SW480 (cell line): ENCODE measurements around the gene EPB41L4B.
A peak's percentile ranks its signal among the peaks of the same experiment; 100 is the strongest.
"Not testable (repeated sequence)": the region's sequence is repeated elsewhere in the genome, so short reads cannot be mapped to it uniquely, and the experiment has no call there.

Source experiments
- DNase-seq: peaks from one replicate; pipeline ENCODE4 v3.0.0-alpha.2; 2016; ENCODE audit warnings: low spot score

Gene EPB41L4B

DNA sequence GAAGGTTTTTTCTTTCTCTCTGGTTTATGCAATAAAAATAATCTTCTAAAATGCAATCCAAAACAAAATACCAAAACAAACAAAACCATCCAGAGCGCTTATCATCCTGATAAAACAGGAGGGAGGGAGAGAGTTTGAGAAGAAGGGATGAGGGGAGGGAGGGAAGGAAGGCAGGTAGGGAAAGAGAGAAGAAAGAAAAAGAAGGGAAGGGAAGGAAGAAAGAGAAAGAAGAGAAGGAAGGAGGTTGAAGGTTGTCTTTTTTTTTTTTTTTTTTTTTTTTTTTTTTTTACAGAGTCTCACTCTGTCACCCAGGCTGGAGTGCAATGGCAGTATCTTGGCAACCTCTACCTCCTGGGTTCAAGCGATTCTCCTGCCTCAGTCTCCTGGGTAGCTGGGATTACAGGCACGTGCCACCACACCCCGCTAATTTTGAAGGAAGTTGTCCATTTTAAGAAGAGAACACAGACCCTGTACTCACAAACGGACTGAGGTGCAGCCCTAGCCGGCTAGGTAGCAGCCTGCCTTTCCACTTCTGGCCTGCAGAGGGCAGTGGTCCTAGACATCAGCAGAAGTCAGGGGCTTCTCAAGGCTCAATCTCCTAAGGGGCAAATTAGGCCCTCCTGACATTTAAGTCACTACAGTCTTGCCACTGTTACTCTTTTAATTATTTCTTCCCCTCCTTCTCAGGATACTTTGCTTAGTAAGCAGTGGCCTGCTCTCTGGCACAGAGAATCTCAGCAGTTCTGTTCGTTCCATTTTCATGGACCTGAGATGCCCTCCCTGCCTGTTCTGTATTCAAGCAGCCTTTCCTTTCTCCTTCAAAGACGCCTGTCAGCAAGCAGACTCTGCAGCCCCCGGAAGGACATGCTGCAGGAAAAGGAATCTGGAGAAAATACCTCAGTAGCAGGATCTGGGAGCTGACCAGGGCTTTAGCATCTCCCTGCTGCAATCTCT, 76.4 kb downstream of the EPB41L4B start:
- DNase-seq: peak; percentile 71

DNA sequence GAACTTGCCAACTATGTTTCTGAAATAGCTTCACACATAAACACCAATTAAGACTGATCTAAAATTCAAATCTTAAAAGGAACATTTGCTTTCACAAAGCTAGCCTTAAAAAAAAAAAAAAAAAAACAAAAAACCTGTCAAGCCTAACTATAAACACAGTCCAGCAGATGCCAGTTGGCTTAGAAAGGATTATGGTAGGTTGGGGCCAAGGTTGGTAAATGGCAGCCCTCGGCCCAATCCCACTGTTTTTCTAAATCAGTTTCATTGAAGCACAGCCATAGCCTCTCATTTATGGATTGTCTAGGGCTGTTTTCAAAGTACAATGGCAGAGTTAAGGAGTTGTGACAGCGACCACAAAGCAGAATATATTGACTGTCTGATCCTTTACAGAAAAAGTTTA, 78.1 kb downstream of the EPB41L4B start:
- no peak for DNase-seq

DNA sequence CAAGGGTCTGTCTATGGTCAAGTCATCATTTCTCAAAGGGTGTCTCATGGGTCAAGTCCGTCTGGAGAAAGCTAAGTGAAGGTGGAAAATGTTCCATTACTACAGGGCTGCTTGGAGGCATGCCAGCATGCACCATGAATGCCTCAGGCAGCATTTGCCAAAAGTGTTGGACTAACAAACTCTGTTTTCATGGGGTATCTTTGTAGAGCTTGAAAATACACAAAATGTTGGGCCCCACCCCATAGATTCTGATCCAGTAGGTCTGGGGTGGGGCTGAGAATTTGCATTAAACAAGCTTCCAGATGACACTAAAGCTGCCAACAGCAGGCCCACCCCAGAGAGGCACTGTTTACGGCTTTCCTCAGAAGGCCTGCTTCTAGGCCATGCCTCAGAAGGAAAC, 78.8 kb downstream of the EPB41L4B start:
- DNase-seq: no peak

DNA sequence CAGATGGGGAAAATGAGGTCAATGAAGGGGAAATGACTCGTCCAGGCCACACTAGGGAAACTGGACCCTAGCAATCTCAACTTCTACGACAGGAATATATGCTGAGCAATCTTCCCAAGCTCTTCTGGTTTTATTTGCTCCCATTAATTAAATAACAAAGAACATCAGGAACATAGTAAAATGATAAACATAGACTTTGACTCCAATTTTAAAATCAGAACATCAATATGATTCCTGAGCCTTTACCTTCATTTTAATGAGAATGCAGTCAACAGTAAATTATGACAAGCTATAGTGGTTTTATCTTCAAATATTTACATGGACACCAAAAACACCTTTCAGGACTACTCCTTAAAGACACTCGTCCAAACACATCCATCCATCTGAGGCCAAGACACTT, 79.7 kb downstream of the EPB41L4B start:
- no peak for DNase-seq

DNA sequence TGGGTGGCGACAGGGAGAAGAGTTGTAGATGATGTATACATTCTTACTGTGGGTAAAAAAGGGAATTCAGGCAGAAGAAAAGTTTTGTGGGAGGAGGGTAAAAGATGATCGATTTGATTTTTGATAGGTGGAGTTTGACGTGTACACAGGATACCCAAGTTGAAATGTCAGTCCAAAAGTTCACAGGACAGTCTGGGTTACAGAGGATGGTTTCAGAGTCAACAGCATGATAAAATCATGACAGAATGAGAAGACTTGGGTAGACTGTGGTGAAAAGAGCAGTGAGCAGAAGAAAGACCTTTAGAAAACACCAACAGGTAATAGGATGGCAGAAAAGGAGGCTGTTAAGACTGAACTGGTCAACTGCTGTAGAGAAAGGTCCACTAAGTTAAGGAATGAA, 81.6 kb downstream of the EPB41L4B start:
- DNase-seq: no peak

DNA sequence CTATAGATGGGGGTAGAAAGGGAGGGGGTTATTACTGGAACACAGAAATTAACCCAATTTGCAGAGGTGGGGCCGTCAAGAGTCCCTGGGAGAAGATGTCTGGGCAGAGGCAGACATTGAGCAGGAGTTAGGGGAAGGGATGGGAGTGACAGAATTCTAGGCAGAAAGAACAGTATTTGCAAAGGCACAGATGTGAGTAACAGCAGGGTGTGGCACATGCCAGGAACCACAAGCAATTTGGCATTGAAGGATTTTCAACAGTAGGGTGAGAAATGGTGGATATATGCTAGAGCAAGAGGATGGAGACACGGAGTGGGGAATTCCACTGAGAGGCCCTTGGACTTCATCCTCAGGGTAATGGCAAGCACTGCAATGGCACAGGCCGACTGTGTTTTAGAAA, 82.2 kb downstream of the EPB41L4B start:
- peak; percentile 32 for DNase-seq

DNA sequence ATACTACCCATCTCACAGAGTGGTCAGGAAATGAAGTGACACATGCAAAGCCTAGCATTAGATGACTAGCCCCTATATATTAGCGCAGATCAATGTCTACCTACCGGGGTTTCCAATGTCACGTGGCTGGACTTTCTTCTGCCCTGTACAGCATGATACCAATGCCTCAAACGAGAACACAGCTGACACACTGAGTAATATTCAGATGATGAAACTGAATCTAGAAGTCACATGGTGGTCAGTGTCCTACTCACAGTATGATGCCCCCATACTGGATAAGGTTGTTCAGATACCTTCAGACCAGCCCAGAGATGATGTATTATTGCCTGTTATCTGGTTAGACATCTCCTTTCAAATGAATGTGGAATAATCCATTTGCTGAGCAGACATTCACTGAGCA, 82.7 kb downstream of the EPB41L4B start:
- DNase-seq: no peak

DNA sequence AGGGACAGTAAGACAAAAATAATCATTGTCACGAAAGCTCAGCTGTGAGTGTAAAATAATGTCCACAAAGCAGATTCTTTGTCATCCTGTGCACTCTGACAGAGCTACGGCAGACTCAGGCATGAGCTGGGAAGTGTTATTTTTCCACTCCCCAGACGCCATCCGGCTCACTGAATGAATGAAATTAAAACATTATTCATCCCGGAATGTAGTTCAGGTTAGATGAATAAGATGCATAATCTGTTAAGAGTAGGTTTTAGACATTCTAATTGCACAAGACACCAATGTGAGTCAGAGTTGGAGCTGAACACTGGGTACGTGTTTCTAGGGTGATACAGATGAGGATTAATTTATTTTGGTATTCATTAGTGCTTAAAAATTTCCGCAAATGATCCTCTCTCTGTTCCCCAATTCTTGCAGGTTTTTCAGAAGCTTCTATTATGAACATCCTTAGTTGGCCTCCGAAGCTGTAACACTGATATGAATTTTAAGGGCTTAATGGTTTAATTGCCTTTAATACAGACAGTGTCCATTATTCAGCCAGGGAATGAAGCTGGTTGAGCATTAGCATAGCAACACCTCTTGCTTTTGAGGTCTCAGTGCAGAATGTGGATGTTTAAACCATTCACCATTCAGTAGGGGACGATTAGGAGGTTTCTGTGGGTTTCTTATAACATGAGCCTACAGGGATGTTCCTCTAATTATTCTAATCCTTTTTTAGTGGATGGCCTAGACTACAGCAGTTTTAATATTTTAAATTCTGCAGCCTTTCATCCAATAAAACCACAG, 88.2 kb downstream of the EPB41L4B start:
- no peak for DNase-seq

DNA sequence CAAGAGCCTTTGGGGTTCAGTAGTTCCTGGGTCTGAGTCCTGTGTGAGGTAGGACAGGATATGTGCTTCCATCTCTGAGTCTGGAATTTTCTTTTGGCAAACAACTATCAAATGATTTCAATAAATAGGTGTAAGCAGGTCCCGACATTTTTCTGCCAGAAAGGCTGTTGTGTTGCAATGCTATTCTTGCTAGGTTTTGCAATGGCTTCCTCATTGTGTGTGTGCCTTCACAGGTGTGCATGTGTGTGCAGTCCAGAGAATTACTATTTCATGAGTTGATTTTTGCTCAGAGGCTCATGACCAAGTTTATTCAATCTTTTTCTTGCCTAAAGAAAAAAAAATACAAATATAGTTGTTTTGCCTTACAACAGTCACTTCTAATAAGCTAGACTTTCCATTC, 89.3 kb downstream of the EPB41L4B start:
- no peak for DNase-seq

DNA sequence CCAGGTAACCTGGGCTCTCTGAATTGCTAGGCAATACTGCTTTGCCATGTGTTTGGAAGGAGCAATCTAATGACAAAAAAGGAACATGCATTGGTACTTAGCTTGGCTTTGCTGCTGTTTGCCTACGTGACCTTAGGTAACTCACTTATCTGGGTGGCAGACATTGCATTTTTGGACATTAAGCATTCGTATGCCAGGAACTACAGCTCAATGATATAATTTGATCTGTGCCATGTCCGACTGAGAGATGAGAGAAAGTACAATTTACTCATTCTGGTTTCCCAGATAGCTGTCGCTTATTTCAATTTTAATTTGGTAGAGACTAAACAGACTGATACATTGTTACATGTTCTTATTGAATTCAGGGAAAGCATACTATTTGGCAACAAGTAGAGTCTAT, 90.6 kb downstream of the EPB41L4B start:
- DNase-seq: no peak

DNA sequence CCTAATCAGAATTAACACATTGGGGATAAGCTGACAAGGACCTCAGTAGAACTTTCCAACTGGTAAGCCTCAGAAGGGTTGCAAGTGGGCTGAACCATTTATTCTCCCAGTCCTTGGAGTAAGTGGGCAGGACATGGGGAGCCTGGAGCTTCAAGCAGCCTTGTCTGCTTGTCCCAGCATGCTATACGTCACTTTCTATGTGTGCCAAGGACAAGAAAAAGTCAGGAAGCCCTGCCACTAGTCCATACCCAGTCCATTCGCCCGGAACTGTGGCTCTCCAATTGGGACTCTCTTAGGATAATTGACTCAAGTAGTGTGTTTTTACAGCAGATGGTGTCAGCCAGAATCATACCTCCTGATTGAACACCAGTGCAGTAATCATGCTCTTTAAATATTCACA, 91.2 kb downstream of the EPB41L4B start:
- no peak for DNase-seq

DNA sequence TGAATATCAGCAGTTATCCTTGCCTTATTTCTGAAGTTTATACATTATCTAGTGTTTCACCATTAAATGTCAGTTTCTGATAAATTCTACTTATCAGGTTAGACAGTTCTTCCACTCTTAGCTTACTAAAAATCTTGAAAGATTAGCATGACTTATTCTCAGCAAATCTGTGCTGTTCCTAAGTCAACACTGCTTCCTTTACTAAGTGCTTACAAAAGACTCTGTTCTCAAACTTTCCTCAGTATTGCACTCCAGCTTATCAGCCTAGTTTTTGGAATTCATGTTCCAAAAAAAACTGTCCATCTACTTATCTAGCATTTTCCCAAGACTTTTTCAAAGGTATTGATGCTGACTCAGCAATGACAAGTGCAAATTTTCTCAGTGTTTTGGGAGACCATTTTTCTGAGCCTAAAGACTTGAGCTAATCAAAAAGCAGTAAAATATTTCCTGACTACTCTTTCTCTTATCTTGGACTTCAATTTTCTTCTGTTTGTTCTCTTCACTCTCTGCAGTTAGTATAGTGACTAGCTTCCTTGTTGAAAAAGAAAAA, 92.7 kb downstream of the EPB41L4B start:
- DNase-seq: no peak

DNA sequence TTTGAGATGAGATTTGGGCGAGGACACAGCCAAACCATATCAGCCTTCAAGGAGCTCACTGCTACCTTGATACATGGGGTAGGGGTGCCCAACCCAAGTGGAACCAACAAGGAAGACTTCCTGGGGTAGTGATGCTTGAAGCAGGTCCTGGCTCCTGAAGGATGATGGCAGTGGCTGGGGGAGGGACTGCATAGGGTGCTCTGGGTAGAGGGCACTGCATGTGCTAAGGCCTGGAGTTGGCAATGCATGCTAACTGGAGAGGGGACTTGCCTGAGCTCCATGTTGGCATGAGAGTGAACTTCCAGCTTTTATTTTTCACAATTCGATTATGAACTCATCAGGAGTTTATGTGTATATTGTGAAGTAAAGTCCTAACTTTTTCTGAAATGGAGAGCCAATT, 95.2 kb downstream of the EPB41L4B start:
- no peak for DNase-seq

DNA sequence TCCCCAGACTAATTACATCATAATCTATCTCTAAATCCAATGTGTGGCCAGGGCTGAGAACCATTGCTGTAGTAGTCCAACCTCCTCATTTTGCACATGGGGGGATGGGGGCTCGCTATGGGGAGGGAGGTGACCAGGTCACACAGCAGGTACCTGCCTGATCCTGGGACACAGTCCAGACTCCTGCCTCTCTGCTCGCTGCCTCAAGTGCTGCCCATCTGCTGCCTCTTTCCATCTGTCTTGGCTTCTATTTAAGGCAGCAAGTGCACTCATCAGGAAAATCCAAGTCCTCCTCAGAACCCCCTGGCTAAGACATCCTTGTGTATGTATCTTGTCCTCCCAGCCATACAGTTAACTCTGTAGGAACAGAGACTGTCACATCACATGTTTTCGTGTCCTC, 96.1 kb downstream of the EPB41L4B start:
- no peak for DNase-seq

DNA sequence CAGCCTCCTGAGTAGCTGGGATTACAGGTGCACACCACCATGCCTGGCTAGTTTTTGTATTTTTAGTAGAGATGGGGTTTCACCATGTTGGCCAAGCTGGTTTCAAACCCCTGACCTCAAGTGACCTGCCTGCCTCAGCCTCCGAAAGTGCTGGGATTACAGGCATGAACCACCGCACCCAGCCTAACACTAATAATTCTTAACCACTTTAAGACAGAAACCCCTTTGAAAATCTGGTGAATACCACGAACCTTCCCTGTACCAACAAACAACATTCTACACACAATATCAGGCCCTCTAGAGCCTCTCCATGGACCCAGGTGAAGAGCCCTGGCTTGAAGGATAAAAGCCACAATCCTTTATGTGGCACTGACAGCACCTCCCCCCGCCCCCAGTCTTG, 102.6 kb downstream of the EPB41L4B start:
- DNase-seq: not testable (repeated sequence)

DNA sequence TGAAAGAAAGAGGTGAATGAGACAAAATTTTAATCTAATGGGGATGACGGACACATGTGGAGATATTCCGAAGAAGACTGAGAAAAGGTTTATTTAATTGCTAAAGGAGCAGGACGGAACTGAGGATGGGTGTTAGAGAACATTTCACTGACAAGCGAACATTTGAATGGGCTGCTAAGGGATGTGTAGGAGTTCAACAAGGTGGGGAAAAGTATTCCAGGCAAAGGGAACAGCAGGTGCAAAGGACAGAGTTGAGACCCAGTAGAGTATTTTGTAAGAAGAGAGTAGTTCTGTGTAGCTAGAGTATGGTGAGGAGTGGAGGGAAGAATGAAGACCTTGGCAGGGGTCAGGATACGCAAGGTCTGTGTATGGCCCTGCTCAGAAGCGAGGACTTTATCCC, 106.4 kb downstream of the EPB41L4B start:
- DNase-seq: no peak

DNA sequence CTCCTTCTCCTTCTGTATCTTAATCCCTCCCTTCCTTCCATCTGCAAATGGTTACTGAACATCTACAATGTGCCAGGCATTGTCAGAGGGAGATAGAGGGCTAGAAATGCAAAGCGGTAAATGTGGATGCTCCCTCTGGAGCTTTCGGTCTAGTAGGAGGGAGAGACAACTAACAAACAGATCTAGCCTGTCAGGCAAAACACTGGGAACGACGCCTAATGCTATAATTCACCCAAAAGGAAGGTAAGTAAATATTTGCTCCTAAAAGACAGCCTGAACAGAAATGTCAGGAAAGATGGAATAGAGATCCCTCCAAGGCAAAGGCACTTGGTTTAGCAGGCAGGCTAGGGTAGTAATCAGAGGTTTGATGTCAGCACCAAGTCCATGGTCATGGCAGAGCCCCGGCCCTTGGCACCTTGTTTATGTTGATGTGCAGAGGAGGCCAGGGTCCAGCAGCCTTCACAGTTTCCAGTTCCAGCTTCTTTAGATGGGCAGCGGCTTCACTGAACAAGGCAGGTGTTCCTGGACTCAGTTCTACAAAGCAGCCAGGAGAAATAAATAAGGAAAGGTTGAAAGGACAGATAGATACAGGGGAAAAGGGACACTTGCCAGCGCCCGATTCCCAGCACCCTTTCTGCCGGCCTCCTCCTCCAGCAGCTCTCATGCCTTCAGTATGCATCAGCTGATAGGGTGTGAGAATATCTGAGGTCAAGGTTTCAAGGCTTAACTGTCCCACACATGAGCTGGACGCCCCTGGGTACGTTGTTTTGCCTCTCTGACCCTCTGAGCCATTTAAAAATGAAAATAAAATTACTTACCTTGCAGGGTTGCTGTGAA, 107.4 kb downstream of the EPB41L4B start:
- no peak for DNase-seq

DNA sequence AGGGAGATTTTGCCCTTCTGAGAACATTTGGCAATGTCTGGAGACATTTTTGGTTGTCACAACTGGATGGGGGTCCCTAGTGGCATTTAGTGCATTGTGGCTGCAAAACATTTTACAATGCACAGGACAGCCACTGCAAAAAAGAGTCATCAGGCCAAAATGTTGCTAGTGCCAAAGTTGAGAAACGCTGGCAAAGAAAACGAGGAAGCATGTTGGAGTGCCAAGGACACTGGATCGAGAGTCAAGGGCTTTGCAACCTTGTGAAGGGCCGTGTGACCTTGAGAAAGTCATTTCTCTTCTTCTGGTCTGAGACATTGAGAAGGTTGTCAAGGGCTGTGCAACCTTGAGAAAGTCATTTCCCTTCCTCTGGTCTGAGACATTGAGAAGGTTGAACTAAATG, 108.1 kb downstream of the EPB41L4B start:
- no peak for DNase-seq

DNA sequence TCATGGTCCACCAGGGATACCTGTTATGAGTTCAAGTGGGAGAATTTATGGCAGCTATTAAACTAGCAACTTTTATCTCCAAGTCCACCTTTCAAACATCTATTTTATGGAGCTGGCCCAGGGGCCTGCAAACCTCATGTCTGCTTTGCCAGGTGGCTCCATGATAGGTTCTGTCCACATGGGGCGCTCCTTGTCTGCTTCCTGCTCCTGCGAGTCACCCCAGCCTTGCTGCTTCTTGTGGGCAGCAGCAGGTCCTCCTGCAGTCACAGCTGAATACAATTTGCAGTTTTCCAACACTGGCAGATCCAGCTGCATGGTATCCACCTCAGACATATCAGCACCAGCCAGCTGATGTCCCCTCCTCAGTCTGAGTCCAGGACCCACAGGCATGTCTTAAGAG, 114.2 kb downstream of the EPB41L4B start:
- no peak for DNase-seq

DNA sequence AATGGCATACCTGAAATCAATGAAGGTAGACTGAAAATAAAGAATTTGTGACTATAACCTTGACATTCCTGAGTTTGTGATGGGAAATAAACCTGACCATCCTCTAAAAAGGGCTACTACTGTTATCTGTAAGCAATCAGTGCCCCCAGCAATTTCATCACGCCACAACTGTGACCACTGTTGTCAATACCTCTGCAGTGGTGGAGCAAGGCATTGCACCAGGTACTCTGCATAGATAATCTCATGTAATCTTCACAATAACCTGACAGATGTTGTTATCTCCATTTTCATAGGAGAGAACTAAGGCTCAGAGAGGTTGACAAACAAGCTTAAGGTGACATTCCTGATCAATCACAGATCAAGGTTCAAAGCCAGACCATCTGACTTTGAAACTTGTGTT, 115.3 kb downstream of the EPB41L4B start:
- DNase-seq: no peak

DNA sequence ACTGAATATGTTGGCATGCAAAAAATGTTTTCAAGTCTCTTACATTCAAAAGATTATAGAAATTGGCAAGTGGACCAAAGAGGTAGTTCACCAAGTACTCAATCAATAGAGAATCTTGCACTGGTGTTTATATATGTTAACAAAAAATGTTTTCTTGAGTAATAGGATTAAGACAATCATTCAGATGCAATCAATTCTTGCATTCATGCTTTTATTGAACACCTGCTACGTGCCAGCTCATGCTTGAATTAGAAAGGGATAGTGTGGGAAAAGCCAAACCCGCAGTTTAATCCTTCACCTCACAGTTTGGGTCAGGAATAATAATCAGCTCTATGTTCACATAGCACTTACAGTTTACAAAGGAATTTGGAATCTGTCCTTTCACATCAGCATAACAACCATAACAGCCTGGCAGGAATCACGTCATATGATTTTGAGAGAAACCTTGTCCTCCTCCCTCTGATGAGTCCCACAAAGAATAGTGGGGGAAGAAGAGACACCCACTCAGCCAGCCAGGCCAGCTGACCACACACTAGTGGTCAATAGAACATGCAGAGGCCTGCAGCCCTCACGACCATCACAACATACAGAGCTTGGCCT, 117.0 kb downstream of the EPB41L4B start:
- DNase-seq: no peak

DNA sequence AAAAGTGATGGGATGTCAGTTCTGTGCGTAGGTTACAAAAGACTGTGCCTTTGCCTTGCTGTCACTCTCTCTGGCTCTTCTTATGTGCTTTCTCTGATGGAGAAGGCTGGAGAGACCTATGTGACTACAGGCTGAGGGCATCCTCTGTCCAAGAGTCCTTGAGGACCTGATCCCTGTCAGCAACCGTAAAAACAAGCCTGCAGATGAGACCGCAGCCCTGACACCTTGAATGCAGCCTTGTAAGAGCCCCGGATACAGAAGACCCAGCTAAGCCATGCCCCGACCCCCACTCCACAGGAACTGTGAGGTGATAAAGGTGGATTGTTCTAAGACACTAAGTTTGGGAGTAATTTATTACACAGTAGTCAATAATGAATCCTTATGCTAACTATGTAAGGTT, 121.2 kb downstream of the EPB41L4B start:
- no peak for DNase-seq
